Heart left ventricle (tissue), 13 donors: ENCODE results near the gene SPRR2E.

Experiments
- CTCF ChIP-seq, 12 donors: fragments of 200-600 bp; sonication (generic) in 4 of 12; IDR thresholded peaks; one replicate each; pipeline versions ENCODE4 v1.5.0 to v1.8.0; 2018 to 2022; ENCODE audit warnings: antibody characterized with exemption in 12 of 12, mild to moderate bottlenecking in 5 of 12
- POLR2A ChIP-seq, 2 donors: fragments of 450-650 bp; IDR thresholded peaks; one replicate each; pipeline ENCODE4 v1.6.1; 2017; ENCODE audit warnings: antibody characterized with exemption in 2 of 2, mild to moderate bottlenecking in 2 of 2, moderate library complexity in 2 of 2
- donor health status: ischemic (EF 13 %, LVEDD 7.1; RV severe dilation, severe dysfunction).
- donor health status: DM: no; HTN: yes; CAD: no.
- donor health status: DM: no; HTN: no; CAD: no.
- donor health status: ischemic (EF 25% LVEDD 6.9; RV normal size, moderate dysfunction).
- donor health status: ischemic (EF 25% LVEDD 5.7; RV mildly dilated, moderate dysfunction).
- donor health status: ischemic (EF 35%, LVEDD 5.7; RV mildly dilated, moderate dysfunction).
- donor health status: nonischemic (EF 11% LVEDD 7.7; RV severe dilation, severe dysfunction).
- donor health status: DM: yes; HTN: yes; CAD: no.
- donor health status: PGD.
- donor health status: ischemic (EF 29% LVEDD 5.4; RV normal size, mild dysfunction).
- donor health status: nonischemic (EF 23%, LVEDD 6.1; RV moderate dilation, normal function).

GRCh38 chr1:153141377-153141776 is 47.1 kb upstream of the SPRR2E start:
- TF ChIP-seq CTCF (IDR thresholded peaks at IDR 0.05), result no peak
- TF ChIP-seq POLR2A (IDR thresholded peaks at IDR 0.05), result no peak
